Trophoblast cell (in vitro differentiated cells and primary cell): ENCODE data around the gene ARHGEF18.

Experiments
- DNase-seq, 2 donors: peaks; one replicate each; pipeline ENCODE4 v3.0.0-alpha.2; 2016
- H2AFZ ChIP-seq: 2 replicates; pipeline ENCODE4 v1.6.1; 2013; ENCODE audit warnings: low read length, moderate library complexity, mild to moderate bottlenecking; ENCODE audit not compliant: insufficient read depth, poor library complexity
- H2AK5ac ChIP-seq: 2 replicates; pipeline ENCODE4 v1.6.1; 2013; ENCODE audit warnings: mild to moderate bottlenecking, low read length
- H2BK120ac ChIP-seq: 2 replicates; pipeline ENCODE4 v1.6.1; 2013; ENCODE audit warnings: low read length, mild to moderate bottlenecking, moderate library complexity; ENCODE audit not compliant: insufficient read depth, poor library complexity
- H2BK12ac ChIP-seq: 2 replicates; pipeline ENCODE4 v1.6.1; 2013; ENCODE audit warnings: mild to moderate bottlenecking, low read length, moderate library complexity
- H2BK5ac ChIP-seq: 2 replicates; pipeline ENCODE4 v1.6.1; 2013; ENCODE audit warnings: low read length, low read depth, moderate library complexity, mild to moderate bottlenecking; ENCODE audit not compliant: poor library complexity
- H3K14ac ChIP-seq: 2 replicates; pipeline ENCODE4 v1.6.1; 2013; ENCODE audit warnings: mild to moderate bottlenecking, low read length
- H3K18ac ChIP-seq: 2 replicates; pipeline ENCODE4 v1.6.1; 2013; ENCODE audit warnings: mild to moderate bottlenecking, low read length
- H3K23ac ChIP-seq: 2 replicates; pipeline ENCODE4 v1.6.1; 2013; ENCODE audit warnings: low read length
- H3K27ac ChIP-seq: 2 replicates; pipeline ENCODE4 v1.5.1; 2013; ENCODE audit warnings: low read depth, mild to moderate bottlenecking, inconsistent platforms, low read length, moderate library complexity
- H3K27me3 ChIP-seq: 2 replicates; pipeline ENCODE4 v1.6.1; 2013; ENCODE audit warnings: inconsistent platforms, mild to moderate bottlenecking, low read length, moderate library complexity; ENCODE audit not compliant: insufficient read depth
- H3K36me3 ChIP-seq, 2 experiments: 1 replicate in 1 of 2; 2 replicates in 1 of 2; pipeline ENCODE4 v1.6.1; 2013; ENCODE audit warnings: low read length in 2 of 2, mild to moderate bottlenecking in 2 of 2, moderate library complexity in 1 of 2; ENCODE audit not compliant: insufficient read depth in 2 of 2, control insufficient read depth in 1 of 2
- H3K4ac ChIP-seq: 2 replicates; pipeline ENCODE4 v1.6.1; 2013; ENCODE audit warnings: low read depth, mild to moderate bottlenecking, low read length, moderate library complexity
- H3K4me1 ChIP-seq, 2 experiments: 1 replicate in 1 of 2; 2 replicates in 1 of 2; pipeline ENCODE4 v1.6.1; 2013; ENCODE audit warnings: low read length in 2 of 2, mild to moderate bottlenecking in 2 of 2, moderate library complexity in 1 of 2; ENCODE audit not compliant: insufficient read depth in 2 of 2, control insufficient read depth in 1 of 2
- H3K4me2 ChIP-seq: 2 replicates; pipeline ENCODE4 v1.6.1; 2013; ENCODE audit warnings: inconsistent platforms, mild to moderate bottlenecking, low read length, moderate library complexity
- H3K4me3 ChIP-seq: 2 replicates; pipeline ENCODE4 v1.5.1; 2013; ENCODE audit warnings: mild to moderate bottlenecking, low read depth, low read length, inconsistent platforms
- H3K79me1 ChIP-seq: one replicate; pipeline ENCODE4 v1.6.1; 2013; ENCODE audit warnings: low read length
- H3K79me2 ChIP-seq: 2 replicates; pipeline ENCODE4 v1.6.1; 2013; ENCODE audit warnings: low read length, mild to moderate bottlenecking; ENCODE audit not compliant: control insufficient read depth, insufficient read depth, poor library complexity
- H3K9ac ChIP-seq: 2 replicates; pipeline ENCODE4 v1.6.1; 2013; ENCODE audit warnings: mild to moderate bottlenecking, low read length
- H3K9me3 ChIP-seq: 2 replicates; pipeline ENCODE4 v1.6.1; 2013; ENCODE audit warnings: low read depth, mild to moderate bottlenecking, control low read depth, inconsistent platforms, low read length; ENCODE audit not compliant: insufficient read depth
- H4K12ac ChIP-seq: 2 replicates; pipeline ENCODE4 v1.6.1; 2013; ENCODE audit warnings: low read depth, mild to moderate bottlenecking, low read length, moderate library complexity
- H4K8ac ChIP-seq: 2 replicates; pipeline ENCODE4 v1.6.1; 2013; ENCODE audit warnings: low read depth, mild to moderate bottlenecking, low read length, moderate library complexity
- H4K91ac ChIP-seq: one replicate; pipeline ENCODE4 v1.6.1; 2013; ENCODE audit warnings: low read depth, mild to moderate bottlenecking, low read length, moderate library complexity
- WGBS: extraction: QIAGEN DNeasy Blood & Tissue Kit; methylation state at CpG from one replicate; pipeline ENCODE4 v1.1.7; 2013; ENCODE audit warnings: missing lambda C conversion rate; ENCODE audit not compliant: insufficient read length, insufficient coverage; ENCODE audit errors: extremely low coverage; 5-methylcytosine and 5-hydroxymethylcytosine counted together

Gene ARHGEF18

DNA sequence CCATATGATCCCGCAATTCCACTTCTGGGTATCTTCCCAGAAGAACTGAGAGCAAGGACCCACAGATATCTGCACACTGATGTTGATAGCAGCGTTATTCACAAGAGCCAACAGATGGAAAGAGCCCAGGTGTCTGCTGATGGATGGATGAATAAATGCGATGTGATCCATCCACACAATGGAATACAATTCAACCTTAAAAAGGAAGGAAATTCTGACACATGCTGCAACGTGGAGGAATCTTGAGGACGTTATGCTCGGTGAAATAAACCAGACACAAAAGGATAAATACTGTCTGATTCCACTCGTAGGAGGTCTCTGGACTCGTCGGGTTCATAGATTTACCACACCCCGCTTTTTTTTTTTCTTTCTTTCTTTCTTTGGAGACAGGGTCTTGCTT, 21.8 kb downstream of the ARHGEF18 start:
- Histone ChIP-seq H2BK120ac (peak overlapping the region; percentile 56), H3K9ac (no peak overlapping the region), H4K91ac (peak overlapping the region; percentile 73), H3K4ac (no peak overlapping the region), H3K9me3 (peaks cover 2% of the 10 kb centered on the region), H2BK5ac (no peak overlapping the region), H3K4me1 (peaks cover 17 to 22% of the 10 kb centered on the region in 2 experiments), H3K14ac (no peak overlapping the region), H2AFZ (no peak overlapping the region), H3K18ac (no peak overlapping the region), H3K27me3 (no peaks in the 10 kb centered on the region), H2BK12ac (peak overlapping the region; percentile 32), H3K4me2 (no peak overlapping the region), H3K4me3 (no peak overlapping the region), H3K27ac (no peak overlapping the region), H3K79me2 (peaks cover 2% of the 10 kb centered on the region), H3K23ac (no peak overlapping the region), H3K79me1 (peaks cover 27% of the 10 kb centered on the region), H3K36me3 (no peaks in the 10 kb centered on the region), H4K12ac (no peak overlapping the region), H4K8ac (no peak overlapping the region), H2AK5ac (no peak overlapping the region)
- peak in 1 of 2 donors; percentile 26 for DNase-seq
- no CpG with 5 or more reads among the region's 10 CpGs for WGBS

DNA sequence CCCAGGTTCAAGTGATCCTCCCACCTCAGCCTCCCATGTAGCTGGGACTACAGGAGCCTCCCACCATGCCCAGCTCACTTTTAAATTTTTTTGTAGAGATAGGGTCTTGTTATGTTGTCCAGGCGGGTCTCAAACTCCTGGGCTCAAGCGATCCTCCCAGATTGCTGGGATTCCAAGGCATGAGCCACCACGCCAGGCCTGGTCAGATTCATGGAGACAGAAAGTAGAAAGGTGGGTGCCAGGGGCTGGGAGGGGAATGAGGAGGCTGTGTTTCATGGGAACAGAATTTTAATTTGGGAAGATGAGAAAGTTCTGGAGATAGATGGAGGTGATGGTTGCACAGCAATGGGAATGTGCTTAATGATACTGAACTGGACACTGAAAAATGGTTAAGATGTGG, 22.3 kb downstream of the ARHGEF18 start:
- H3K18ac ChIP-seq, result no peak overlapping the region
- H2BK12ac ChIP-seq, result peak overlapping the region; percentile 77
- no peak overlapping the region for H3K4me2 ChIP-seq
- no peak overlapping the region for H3K4ac ChIP-seq
- peak overlapping the region; percentile 73 for H4K91ac ChIP-seq
- peak overlapping the region; percentile 41 for H2AK5ac ChIP-seq
- peak; percentile 77 to 81 for DNase-seq
- H2BK120ac ChIP-seq, result peak overlapping the region; percentile 56
- WGBS, result no CpG with 5 or more reads among the region's 3 CpGs
- no peaks in the 10 kb centered on the region for H3K36me3 ChIP-seq
- H3K79me2 ChIP-seq, result peaks cover 6% of the 10 kb centered on the region
- H2BK5ac ChIP-seq, result peak overlapping the region; percentile 33
- no peak overlapping the region for H3K23ac ChIP-seq
- no peak overlapping the region for H3K27ac ChIP-seq
- no peak overlapping the region for H2AFZ ChIP-seq
- no peak overlapping the region for H3K4me3 ChIP-seq
- H4K8ac ChIP-seq, result no peak overlapping the region
- peak overlapping the region; percentile 47 for H3K14ac ChIP-seq
- no peaks in the 10 kb centered on the region for H3K27me3 ChIP-seq
- no peak overlapping the region for H4K12ac ChIP-seq
- peaks cover 2% of the 10 kb centered on the region for H3K9me3 ChIP-seq
- peaks cover 21 to 27% of the 10 kb centered on the region in 2 experiments for H3K4me1 ChIP-seq
- peaks cover 30% of the 10 kb centered on the region for H3K79me1 ChIP-seq
- H3K9ac ChIP-seq, result no peak overlapping the region

DNA sequence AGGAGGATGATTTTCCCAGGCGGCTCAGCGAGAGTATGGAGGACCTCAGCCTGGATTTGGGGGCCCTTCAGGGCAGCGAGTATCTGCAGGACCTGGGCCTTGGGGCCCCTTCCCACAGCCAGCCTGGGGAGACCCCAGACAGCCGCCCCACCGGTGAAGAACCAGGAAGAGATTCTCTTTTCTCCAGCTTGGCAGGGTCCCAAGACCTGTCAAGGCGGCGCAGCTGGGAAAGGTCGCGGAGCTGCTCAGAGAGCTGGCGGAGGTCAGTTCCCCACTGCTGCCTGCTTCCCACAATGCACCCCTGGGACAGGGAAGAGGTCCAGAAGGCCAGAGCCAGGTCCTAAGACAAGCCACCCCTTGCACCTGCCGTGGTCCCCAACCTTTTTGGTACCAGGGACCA, 24.1 kb downstream of the ARHGEF18 start:
- Histone ChIP-seq H3K4me1 (peaks cover 30 to 34% of the 10 kb centered on the region in 2 experiments), H3K23ac (no peak overlapping the region), H3K27me3 (no peaks in the 10 kb centered on the region), H3K4me2 (no peak overlapping the region), H4K12ac (no peak overlapping the region), H3K9ac (no peak overlapping the region), H3K4me3 (no peak overlapping the region), H4K91ac (peak overlapping the region; percentile 65), H2BK120ac (peak overlapping the region; percentile 43), H3K79me2 (peaks cover 6% of the 10 kb centered on the region), H4K8ac (no peak overlapping the region), H2AFZ (no peak overlapping the region), H3K36me3 (no peaks in the 10 kb centered on the region), H2BK5ac (no peak overlapping the region), H2AK5ac (peak overlapping the region; percentile 21), H3K9me3 (peaks cover 2% of the 10 kb centered on the region), H2BK12ac (peak overlapping the region; percentile 94), H3K14ac (peak overlapping the region; percentile 17), H3K79me1 (peaks cover 39% of the 10 kb centered on the region), H3K18ac (no peak overlapping the region), H3K4ac (peak overlapping the region; percentile 17), H3K27ac (no peak overlapping the region)
- WGBS, result no CpG with 5 or more reads among the region's 11 CpGs
- DNase-seq, result no peak

DNA sequence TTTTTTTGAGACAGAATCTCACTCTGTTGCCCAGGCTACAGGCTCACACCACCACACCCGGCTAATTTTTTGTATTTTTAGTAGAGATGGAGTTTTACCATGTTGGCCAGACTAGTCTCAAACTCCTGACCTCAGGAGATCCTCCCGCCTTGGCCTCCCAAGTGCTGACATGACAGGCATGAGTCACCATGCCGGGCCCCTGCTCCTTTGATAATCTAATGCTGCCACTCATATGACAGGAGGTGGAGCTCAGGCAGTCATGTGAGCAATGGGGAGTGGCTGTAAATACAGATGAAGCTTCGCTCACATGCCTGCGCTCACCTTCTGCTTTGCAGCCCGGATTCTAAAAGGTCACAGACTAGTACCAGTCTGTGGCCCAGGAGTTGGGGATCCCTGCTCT, 25.1 kb downstream of the ARHGEF18 start:
- peaks cover 40% of the 10 kb centered on the region for H3K79me1 ChIP-seq
- peak; percentile 60 to 67 for DNase-seq
- H4K91ac ChIP-seq, result peak overlapping the region; percentile 51
- peaks cover 2% of the 10 kb centered on the region for H3K9me3 ChIP-seq
- no CpG with 5 or more reads among the region's 6 CpGs for WGBS
- no peak overlapping the region for H3K4me2 ChIP-seq
- no peak overlapping the region for H2AK5ac ChIP-seq
- H3K79me2 ChIP-seq, result peaks cover 6% of the 10 kb centered on the region
- H3K4me1 ChIP-seq, result peaks cover 29 to 34% of the 10 kb centered on the region in 2 experiments
- H2AFZ ChIP-seq, result no peak overlapping the region
- H2BK5ac ChIP-seq, result no peak overlapping the region
- H3K27ac ChIP-seq, result no peak overlapping the region
- no peaks in the 10 kb centered on the region for H3K27me3 ChIP-seq
- no peak overlapping the region for H3K9ac ChIP-seq
- H3K4me3 ChIP-seq, result no peak overlapping the region
- no peak overlapping the region for H3K23ac ChIP-seq
- H4K12ac ChIP-seq, result no peak overlapping the region
- H3K36me3 ChIP-seq, result no peaks in the 10 kb centered on the region
- H3K14ac ChIP-seq, result no peak overlapping the region
- peak overlapping the region; percentile 30 for H2BK120ac ChIP-seq
- H3K18ac ChIP-seq, result peak overlapping the region; percentile 43
- H3K4ac ChIP-seq, result no peak overlapping the region
- H4K8ac ChIP-seq, result no peak overlapping the region
- H2BK12ac ChIP-seq, result peak overlapping the region; percentile 89
